Esophagus muscularis mucosa (tissue), 3 donors: ENCODE data around the gene C2orf78.
A peak's percentile ranks its signal among the peaks of the same experiment; 100 is the strongest.

Source experiments
- CTCF ChIP-seq, 3 experiments: fragments of 200-600 bp in 2 of 3; fragments of 450-650 bp in 1 of 3; sonication (generic) in 2 of 3; IDR thresholded peaks; one replicate each; pipeline ENCODE4 v1.5.1; 2017 to 2019; ENCODE audit warnings: antibody characterized with exemption in 3 of 3, mild to moderate bottlenecking in 2 of 3, moderate library complexity in 1 of 3
- POLR2A ChIP-seq: fragments of 450-650 bp; IDR thresholded peaks from one replicate; pipeline ENCODE4 v1.6.1; 2017; ENCODE audit warnings: antibody characterized with exemption, moderate library complexity, mild to moderate bottlenecking, low read depth
- POLR2AphosphoS5 ChIP-seq, 2 donors: sonication (generic); formaldehyde crosslinking; IDR thresholded peaks; one replicate each; pipeline ENCODE4 v1.6.1; 2017; ENCODE audit warnings: antibody characterized with exemption in 2 of 2

DNA sequence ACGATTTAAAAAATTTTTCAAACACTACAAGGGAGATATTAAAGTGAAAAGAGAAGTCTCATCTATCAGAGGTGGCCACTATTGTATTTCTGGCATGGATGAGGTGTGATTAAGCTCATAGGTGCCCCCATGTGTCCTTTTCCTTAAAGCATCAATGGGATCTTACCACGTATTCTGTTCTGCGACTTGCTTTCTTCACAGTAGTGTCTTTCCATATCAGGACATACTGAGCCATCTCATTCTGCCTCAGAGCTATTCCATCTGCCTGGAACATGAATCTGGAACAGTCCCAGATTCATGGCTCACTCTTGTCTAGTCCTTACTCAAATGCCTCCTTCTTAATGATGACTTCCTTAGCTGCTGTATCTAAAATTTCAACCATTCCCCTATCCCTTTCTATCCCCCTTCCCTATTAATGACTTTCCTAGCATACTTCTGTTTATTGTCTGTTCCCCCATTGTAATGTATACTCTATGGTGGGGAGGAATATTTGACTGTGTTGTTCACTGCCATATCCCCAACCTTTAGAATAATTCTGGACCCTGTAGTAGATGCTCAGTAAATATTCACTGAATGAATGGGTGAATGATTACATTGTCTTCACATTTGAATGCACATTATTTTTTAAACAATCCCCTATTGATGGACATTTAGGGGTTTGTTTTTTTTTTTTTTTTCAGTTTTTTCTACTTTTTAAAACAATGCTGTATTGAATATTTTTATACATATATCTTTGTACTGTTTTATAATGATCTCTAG, 55.8 kb downstream of the C2orf78 start:
- TF ChIP-seq CTCF (IDR thresholded peaks at IDR 0.05) (no peak), POLR2A (no peak), POLR2AphosphoS5 (IDR thresholded peaks at IDR 0.05) (peak; percentile 67)
